ENCODE measurements around the gene ASAP3. TPM values are rescaled to one million over a fixed set of nuclear protein-coding genes. Genes with fewer than 3 reads are reported as not detected.

ASAP3 gene
- total RNA-seq, 1 donor from 2014 or later = 11.5 TPM

- no peak for DNase-seq (ENCODE audit: low read depth)
- no peak for TF ChIP-seq CTCF (conservative IDR thresholded peaks at IDR 0.05; ENCODE audit: low read depth, low read length)
- H3K4me3 ChIP-seq (ENCODE audit: low read depth, low read length) = no peak overlapping the region
Measured at GRCh38 chr1:23524716-23525401, 40.9 kb upstream of the ASAP3 start.

GRCh38 chr1:23524163-23524562 is 40.2 kb upstream of the ASAP3 start:
- no peak for DNase-seq (ENCODE audit: low read depth)
- H3K4me3 ChIP-seq (ENCODE audit: low read depth, low read length) = no peak overlapping the region
- TF ChIP-seq CTCF (conservative IDR thresholded peaks at IDR 0.05; ENCODE audit: low read depth, low read length) = no peak

- TF ChIP-seq CTCF (conservative IDR thresholded peaks at IDR 0.05; ENCODE audit: low read depth, low read length) = no peak
- no peak for DNase-seq (ENCODE audit: low read depth)
Measured at GRCh38 chr1:23522244-23522982, 38.4 kb upstream of the ASAP3 start.

GRCh38 chr1:23521588-23521987 is 37.6 kb upstream of the ASAP3 start:
- no peak for DNase-seq (ENCODE audit: low read depth)
- TF ChIP-seq CTCF (conservative IDR thresholded peaks at IDR 0.05; ENCODE audit: low read depth, low read length) = no peak
- no peak overlapping the region for H3K4me3 ChIP-seq (ENCODE audit: low read depth, low read length)

More at GRCh38 chr1:23522244-23522982, 38.4 kb upstream of the ASAP3 start:
- H3K4me3 ChIP-seq (ENCODE audit: low read depth, low read length) = no peak overlapping the region

- TF ChIP-seq CTCF (conservative IDR thresholded peaks at IDR 0.05; ENCODE audit: low read depth, low read length) = no peak
- H3K4me3 ChIP-seq (ENCODE audit: low read depth, low read length) = no peak overlapping the region
- no peak for DNase-seq (ENCODE audit: low read depth)
Measured at GRCh38 chr1:23517581-23517980, 33.6 kb upstream of the ASAP3 start.

GRCh38 chr1:23515905-23516304 is 31.9 kb upstream of the ASAP3 start:
- DNase-seq (ENCODE audit: low read depth) = no peak
- no peak for TF ChIP-seq CTCF (conservative IDR thresholded peaks at IDR 0.05; ENCODE audit: low read depth, low read length)

More at GRCh38 chr1:23515905-23516304, 31.9 kb upstream of the ASAP3 start:
- no peak overlapping the region for H3K4me3 ChIP-seq (ENCODE audit: low read depth, low read length)

Measured in epithelial cell of proximal tubule (primary cell).